CD4-positive, alpha-beta T cell treated with Interleukin-2 at 100 ng/mL for 4 hours (primary cell): ENCODE results near the gene SNX15.
A peak's percentile ranks its signal among the peaks of the same experiment; 100 is the strongest.
"Not testable (repeated sequence)": the region's sequence is repeated elsewhere in the genome, so short reads cannot be mapped to it uniquely, and the experiment has no call there.

ENCODE experiments used
- DNase-seq: peaks from one replicate; pipeline ENCODE4 v3.0.0-alpha.2; 2020; ENCODE audit warnings: low spot score

The SNX15 gene

DNA sequence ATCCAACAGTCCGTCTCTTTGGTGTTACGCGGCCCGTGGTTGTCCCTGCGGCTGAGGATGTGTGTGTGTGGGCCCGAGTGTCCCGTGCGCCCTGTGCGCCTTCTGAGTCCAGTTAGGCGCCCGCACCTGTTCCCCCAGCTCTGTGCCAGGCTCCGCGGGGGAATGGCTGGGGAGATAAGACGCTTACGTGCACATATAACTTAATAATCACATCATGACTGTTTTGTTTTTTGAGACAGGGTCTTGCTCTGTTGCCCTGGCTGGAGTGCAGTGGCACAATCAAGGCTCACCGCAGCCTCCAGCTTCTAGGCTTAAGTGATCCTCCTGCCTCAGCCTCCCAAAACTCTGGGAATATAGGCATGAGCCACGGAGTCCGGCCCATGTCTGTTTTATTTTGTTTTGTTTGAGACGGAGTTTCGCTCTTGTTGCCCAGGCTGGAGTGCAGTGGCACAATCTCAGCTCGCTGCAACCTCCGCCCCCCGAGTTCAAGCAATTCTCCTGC, 12.5 kb upstream of the SNX15 start:
- peak; percentile 15 for DNase-seq

DNA sequence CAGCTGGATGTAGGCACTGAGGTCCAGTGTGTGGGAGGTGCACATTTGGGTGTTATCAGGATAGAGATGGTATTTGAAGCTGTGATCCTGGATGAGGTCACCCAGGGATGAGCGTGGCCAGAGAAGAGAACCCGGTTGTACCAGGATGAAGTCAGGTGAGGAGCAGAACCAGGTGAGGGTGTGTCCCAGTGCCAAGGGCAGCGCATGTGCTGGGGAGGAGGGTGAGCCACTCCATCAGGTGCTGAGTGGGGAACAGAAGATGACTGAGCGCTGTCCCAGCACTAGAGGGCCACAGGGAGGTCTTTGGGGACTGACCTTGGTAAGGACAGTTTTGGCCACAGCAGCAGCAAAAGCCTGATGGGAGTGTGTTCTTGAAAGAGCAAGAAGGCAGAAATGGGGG, 10.5 kb upstream of the SNX15 start:
- no peak for DNase-seq

DNA sequence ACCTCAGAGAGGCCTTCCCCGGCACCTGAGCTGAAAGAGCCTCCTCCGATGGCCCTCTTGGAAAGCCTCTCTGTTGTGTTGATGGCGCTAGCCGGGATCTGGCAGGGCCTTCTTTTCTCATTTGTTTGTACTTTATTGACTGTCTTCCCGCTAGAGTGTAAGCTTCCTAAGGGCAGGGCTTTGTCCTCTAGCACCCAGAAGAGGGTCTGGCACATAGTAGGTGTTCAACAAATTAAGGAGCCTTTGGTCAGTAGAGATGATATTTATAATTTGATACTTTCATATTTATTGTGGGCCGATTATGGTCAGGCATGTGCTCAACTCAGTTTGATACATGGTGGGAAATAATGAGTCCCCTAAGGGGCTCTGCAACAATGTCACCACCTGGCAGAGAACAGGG, 9.3 kb upstream of the SNX15 start:
- no peak for DNase-seq

DNA sequence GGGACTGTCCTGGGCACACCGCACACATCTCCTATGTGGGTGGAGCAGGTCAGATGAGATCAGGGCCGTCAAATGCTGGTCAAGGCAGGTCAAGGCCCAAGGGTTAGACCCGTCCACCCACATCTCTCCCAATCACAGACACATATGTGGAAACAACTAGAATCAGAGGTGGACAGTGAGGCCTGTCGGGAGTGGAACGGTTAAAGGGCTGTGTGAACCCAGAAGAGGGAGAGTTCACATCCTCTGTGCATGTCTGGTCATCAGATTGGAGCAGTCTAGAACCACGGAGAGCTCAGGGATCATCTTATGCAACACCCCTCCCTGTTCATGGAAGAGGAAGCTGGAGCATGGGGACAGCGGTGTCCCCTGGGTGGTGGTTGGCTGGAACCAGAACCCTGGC, 7.4 kb upstream of the SNX15 start:
- DNase-seq, result no peak

DNA sequence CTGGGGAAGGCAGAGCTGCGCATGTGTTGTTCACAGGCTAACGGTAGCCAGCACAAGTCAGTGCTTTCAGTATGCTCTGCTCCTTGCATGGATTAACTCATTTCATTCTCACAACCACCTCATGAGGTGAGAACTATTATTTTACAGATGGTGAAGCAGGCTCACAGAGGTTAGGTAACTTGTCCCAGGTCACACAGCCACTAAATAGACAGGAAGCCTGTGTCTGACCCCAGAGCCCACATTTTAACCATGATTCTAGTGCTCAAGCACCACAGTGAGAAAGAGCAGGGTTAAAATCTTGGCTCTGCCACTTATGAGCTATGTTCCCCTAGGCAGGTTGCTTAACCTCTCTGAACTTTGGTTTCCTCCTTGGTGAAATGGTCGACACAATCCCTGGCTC, 6.2 kb upstream of the SNX15 start:
- no peak for DNase-seq

DNA sequence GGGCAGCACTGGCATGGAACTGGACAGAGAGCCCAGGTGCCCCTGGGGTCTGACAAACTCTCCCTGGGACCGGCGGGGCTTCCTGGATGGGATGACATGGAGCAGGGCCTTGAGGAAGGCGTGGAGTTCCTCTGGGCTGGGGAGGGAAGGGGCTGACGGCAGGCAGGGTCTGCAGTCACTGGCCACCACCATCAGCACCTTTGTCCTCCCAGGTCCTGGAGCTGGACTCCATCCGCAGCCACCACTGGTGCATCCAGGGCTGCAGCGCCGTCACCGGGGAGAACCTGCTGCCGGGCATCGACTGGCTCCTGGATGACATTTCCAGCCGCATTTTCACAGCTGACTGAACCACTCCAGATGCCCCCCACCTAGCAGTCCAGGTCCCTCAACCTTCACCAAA, 5.7 kb upstream of the SNX15 start:
- no peak for DNase-seq

DNA sequence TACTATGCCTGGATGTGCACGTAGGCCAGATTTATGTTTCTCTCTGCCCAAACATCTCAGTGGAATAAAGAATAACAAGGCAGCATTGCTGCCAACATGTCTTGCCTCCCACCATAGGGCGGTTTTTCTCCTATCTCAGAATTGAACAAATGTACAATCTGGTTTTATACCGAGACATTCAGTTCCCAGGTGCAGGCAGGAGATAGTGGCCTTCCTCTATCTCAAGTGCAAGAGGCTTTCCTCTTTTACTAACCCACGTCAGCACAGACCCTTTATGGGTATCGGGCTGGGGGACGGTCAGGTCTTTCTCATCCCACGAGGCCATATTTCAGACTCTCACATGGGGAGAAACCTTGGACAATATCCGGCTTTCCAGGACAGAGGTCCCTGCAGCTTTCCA, 3.7 kb upstream of the SNX15 start:
- not testable (repeated sequence) for DNase-seq

DNA sequence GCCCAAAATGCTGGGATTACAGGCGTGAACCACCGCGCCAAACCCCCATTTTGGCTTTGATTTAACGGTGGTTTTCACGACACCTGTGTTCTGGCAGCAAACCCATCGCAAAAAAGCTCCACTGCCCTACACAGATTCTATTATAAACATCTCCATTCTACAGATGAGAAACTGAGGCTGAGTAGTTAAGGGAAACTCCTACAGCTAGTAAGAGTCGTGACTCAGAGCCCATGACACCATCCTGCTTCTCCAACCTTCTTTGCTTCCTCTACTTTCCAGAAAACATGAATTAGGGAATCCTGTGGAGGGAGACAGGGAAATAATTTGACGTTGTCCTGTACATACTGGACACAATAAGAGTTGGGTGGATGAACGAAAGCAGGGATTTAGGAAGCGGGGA, 429 bp upstream of the SNX15 start:
- DNase-seq, result no peak

DNA sequence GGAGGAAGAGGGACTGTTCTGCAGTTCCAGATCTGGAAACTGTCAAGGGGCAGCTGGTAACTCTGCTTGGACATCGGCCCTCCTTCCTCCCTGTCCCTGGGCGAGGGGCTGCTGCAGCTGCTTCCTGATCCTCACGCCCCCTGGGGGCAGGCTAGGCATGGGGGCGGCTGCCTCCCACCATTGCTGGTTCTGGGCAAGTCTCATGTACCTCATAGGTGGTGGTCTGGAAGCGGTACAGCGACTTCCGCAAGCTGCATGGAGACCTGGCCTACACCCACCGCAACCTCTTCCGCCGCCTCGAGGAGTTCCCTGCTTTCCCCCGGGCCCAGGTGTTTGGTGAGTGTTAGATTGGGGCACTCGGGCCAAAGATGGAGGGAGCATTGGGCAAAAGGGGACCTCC, 5.0 kb downstream of the SNX15 start:
- no peak for DNase-seq

DNA sequence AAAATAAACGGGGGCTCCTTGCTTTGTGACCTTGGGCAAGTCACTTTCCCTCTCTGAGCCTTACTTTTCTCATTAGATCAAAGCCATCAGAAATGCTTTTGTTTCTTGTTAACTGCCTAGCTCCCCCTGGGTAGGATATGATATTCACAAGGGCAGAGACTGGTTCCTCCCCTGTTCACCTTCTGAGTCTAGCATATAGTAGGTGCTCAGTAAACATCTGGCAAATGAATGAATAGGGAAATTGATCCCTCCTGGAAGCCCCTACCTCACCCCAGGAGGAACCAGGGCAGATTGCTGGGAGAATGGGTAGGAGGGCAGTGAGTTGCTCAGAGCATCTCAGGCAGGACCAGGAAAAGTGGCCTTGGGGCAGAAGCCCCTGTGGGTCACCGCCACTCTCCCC, 7.2 kb downstream of the SNX15 start:
- no peak for DNase-seq

DNA sequence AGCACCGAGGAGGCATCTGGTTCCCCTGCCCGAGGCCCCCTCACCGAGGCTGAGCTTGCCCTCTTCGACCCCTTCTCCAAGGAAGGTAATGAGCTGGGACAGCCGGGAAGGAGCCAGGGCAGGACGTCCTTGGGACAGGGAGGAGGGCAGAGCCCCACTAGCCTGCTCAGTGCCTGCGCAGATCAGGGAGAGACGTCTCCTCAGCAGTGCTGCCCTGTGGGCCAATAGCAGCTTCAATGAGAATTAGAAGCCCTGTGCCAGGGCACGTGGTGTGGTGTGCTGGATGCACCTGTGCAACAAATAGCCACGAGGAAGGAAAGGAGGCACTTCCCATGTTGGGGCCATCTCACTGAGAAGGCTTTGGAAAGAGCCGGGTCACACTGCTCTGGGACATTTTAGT, 8.3 kb downstream of the SNX15 start:
- no peak for DNase-seq

DNA sequence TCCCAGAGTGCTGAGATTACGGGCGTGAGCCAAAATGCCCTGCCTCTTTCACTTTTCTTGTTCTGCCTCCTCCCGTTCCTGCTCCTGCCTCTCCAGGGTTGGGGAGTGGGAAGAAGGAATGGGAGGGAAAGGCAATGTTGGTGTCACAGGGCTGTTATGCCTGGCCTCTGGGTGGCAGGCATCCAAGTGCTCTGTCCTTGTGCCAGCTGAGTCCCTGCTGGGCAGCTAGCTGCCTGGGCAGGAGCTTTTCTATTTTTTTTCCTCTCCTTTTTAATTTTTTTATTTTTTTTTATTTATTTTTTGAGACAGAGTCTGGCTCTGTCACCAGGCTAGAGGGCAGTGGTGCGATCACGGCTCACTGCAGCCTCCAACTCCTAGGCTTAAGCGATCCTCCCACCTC, 9.7 kb downstream of the SNX15 start:
- DNase-seq, result no peak

DNA sequence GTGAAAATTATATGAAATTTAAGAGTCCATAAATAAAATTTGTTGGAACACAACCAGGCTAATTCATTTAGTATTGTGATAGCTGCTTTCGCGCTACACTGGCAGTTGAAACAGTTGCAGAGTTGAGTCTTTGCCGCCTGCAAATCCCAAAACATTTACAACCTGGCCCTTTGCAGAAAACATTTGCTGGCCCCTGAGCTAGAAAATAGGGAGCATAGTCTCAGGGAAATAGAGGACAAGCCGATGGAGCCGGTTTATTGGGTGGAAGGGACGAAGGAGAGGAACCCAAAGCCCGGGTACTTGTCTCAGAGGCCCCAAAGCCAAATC, 13.2 kb downstream of the SNX15 start:
- no peak for DNase-seq

DNA sequence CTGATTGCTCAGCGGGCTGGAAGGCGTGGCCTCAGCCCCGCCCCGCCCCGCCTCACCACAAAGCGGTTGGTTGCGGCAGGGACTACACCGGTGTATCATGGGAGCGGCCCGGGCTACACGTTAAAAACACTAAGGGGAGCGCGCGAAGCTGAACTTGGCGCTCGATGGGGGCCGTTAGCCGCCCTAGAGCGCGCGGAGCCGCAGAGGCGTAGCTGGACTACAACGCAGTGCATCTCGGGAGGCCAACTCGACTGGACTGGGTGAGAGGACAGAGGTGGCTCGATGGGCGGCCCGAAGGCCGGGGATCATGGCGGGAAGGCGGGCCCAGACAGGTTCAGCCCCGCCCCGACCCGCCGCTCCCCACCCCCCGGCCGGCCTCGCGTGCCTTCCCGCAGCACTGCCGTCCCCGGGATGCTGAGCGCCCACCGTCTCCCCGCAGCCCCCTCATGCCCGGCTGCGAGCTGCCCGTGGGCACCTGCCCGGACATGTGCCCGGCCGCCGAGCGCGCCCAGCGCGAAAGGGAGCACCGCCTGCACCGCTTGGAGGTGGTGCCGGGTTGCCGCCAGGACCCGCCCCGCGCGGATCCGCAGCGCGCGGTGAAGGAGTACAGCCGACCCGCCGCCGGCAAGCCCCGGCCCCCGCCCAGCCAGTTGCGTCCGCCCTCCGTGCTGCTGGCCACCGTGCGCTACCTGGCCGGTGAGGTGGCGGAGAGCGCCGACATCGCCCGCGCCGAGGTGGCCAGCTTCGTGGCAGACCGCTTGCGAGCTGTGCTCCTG, 13.8 kb downstream of the SNX15 start, which contains the start of gene SAC3D1:
TSS of gene SAC3D1 (plus strand) at position 364 of the 776 bp plus-strand sequence. CDS start at position 447, 83 bp downstream.
- peak; percentile 89 for DNase-seq

DNA sequence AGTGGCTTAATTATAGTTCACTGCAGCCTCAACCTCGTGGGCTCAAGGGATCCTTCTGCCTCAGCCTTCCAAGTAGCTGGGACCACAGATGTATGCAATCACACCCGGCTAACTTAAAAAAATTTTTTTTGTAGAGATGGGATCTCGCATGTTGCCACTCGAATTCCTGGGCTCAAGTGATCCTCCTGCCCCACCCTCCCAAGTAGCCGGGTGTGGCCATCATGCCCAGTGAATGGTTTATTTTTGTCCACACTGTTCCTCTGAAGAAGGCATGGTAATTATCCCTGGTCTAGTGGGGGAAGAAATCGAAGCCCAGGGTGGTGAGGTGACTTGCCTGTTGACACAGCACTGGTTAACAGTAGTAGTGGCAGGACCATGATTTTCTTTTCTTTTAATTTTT, 15.7 kb downstream of the SNX15 start:
- DNase-seq, result no peak

DNA sequence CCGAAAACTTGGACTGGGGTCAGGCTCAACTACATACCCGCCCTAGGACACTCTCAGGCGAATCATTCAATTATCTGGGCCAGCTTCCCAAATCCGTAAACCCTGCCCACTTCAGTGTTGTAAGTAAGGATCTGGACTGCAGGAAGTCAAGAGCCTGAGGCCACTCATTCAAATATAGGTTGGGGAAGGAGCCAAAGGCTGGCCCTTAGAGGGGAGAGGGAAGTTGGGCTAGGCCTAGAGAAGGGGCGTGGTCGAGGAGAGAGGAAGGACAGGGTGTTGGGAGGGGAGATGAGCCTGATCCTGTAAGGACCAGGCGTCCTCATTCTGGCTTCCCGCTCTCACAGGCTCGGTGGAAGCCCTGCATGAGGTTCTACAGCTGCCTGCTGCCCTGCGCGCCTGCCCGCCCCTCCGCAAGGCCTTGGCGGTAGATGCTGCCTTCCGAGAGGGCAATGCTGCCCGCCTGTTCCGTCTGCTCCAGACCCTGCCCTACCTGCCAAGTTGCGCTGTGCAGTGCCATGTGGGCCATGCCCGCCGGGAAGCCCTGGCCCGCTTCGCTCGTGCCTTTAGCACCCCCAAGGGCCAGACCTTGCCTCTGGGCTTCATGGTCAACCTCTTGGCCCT, 16.8 kb downstream of the SNX15 start:
- no peak for DNase-seq

DNA sequence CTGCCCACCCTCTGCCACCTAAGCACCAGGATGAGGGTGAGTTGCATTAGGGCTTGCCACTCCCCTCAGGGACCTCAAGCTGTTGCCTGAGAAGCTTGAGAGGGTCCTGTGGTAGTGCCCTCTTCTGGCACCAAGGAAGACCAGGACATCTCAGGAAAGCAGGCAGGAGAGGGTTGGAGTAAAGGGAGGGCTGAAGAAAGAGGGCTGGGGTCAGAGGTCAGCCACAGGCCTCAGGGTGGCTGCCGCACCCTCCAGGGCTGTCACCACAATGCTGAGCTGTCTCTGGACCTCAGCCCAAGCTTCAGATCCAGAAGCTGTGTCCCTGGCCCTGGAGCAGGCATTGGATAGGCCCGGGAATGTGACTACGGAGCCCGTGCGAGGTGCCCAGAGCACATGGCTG, 17.8 kb downstream of the SNX15 start:
- no peak for DNase-seq

DNA sequence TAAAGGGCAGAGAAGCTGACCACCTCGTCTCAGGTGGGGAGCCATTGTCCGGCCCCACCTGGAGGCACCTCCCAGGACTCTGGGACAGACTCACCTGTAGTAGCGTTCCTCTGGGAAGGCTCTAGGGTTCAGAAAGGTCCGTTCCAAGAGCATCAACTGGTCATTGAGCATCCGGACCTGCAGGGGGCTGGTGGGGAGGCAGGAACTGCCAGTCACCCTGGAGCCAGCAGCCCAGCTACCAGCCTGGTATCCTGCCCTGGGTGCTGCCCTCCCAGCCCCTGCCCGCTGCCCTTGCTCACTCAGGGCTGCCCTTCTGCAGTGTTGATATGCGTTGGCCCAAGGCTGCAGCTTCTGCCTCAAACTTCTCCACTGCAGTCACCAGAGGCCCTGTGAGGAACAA, 18.5 kb downstream of the SNX15 start:
- DNase-seq, result no peak

DNA sequence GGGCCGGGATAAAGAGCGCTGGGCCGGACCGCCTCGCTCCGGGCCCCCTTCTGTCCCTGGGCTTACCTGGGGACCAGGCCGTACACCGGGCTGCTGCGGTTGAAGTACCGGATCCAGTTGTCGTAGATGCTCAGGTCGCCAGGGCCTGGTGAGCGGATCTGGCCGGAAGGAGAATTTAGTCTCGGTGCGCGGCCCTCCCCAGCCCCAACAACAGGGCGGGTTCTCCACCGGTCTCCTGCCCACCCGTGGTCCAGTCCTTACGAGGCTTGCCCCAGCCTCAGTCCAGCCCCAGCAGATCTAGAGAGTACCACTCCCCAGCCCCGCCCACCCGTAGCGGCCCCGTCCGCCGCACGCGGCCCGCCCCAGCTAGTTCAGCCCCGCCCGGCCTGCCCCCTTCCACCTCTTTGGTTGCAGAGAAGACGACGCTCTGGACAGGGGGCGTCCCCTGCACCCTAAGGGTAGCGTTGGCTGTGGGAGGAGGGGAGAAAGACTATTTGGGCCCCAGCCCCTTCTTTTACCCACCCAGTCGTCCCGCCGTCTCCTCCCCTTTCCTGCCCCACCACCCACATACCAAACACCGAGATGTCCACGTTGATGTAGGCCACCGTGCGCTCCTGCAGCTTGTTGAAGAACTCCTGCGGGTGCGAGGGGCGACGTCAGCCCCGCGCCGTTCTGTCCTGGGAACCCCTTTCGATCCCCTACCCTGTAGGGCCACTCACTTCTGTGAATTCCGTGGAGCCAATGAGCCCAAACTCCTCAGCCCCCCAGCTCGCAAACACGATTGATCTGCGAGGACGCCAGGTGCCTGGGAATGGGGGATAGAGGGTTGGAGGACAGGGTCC, 20.6 kb downstream of the SNX15 start:
- no peak for DNase-seq

DNA sequence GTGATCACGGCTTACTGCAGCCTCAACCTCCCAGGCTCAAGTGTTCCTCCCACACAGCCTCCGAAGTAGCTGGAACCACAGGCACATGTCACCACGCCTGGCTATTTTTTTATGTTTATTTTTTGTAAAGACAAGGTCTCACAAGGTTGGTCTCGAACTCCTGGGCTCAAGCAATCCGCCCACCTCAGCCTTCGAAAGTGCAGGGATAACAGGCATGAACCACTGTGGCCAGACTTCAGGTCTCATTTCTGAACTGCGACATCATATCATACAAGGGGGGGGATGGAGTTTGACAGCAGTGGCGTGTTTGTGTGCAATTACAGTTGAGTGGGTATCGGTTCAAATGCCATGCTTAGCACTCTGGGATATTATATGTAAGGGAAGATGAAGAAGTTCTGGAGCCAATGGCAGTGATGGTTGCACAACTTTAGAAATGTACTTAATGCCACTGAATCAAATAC, 24.2 kb downstream of the SNX15 start:
- no peak for DNase-seq

DNA sequence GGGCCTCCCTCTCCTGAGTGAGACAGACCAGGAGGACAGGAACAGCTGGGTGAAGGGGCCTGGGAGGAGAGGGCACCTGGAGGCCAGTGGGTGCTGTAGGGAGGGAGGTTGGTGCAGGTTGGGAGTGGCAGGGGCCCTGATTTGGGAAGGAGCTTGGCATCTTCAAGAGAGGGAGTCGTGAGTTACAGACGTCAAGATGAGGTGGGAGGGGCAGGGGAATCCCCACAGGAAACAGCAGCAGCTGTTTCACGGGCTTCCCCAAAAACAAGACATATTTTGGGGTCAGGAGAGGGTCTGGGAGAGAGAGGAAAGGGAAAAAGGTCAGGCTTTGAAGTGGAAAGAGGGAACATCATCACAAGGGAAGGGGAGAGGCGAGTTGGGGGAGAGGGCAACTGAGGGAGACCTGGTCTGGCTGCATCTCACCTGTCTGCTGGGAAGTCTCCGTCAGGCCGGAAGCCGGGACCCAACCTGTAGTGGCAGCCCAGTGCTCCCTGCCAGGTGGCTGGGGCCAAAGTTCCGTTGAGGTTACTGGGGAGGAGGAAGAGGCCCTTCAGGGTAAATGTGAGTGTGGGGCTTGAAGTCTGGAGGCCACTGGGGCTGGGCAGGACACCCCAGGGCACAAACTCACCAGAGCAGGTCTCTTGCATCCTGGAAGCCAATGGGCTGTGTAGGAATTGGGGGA, 26.7 kb downstream of the SNX15 start:
- peak; percentile 7 for DNase-seq

DNA sequence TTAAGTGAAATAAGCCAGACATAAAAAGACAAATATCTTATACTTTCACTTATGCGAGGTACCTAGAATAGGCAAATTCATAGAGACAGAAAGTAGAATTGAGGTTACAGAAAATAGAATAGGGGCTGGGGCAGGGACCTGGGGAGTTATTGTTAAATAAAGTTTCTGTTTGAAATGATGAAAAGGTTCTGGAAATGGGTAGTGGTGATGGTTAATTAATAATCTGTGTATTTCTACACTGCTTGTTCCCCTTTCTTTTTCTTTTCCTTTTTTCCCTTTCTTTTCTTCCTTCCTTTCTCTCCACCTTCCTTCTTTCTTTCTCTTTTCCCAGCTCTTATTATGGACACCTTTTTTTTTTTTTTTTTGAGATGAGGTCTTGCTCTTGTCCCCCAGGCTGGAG, 28.3 kb downstream of the SNX15 start:
- DNase-seq, result no peak
